Measurements from ENCODE around the gene CXXC4.

Gene CXXC4

DNA sequence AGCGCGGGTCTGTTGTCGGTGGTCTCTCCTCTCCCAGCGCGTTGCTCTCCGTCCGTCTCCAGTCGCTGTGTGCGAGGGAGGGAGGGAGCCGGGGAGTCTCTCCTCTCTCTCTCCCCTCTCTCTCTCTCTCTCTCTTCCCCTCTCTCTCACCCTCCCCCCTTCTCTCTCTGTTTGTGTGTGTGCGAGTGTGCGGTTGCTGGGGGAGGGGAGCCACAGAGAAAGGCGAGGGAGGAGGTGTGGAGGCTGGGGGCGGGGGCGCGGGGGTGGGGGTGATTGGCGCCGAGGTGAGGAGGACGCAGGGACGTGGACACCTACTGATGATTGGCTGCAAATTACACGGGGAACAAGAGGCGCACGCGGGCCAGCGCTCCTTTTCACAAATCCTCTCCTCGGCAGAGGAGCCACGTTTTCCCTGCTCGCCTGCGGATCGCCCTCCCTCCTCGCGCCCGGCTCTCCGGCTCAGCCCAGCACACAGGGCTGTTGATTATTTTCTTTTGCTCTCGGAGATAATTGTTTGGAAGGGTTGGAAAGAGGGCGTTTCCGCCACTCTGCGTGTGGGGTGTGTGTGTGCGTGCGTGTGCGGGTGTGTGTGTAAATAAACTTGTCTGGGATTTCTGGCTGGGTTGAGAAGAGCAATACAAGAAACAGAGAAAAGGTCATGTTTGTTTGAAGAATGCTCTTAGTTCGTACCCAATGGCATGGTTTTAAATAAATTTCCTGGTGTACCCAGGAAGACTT, at the start of gene CXXC4:
TSS of gene CXXC4 (minus strand) at position 73 of the 738 bp plus-strand sequence. CDS start 3,092 bp downstream, outside the sequence.
- peak; percentile 76 to 87 for DNase-seq

DNA sequence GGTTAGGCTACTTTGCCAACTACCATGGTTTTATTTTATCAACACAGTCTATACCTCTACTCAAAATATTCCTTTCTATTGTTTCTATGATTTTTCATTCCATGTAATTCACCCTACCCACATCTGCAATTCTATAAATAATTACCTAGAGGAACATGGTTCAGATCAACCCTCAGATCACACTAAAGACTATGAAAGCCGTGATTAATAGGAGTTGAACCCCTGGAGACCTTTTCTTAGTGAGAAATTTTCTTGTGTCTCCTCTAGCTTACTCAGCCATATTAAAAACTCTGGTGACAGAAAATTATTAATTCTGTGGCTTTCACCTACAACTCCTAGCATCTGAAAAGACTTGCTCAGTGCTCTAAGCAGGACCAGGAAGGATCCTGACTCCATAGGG, 38.5 kb upstream of the CXXC4 start:
- no peak for DNase-seq

DNA sequence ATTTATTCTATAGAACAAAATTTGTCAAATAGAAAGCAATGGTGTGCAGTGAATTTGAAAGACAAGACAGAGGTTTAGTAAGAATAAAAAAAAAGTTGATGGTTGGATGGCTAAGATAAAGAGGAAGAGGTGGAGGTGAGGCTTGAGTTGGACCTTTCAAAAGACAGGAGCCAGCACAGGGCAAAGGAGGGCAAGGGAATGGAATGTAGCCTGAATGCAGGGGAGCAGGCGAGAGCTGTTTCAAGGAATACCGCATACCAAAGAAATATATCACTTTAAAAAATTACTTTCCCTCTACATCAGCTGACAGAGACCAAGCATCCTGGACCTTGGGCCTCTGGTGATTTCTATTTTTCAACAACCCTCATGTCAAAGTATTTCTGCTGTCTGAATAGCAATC, 38.0 kb upstream of the CXXC4 start:
- no peak for DNase-seq

DNA sequence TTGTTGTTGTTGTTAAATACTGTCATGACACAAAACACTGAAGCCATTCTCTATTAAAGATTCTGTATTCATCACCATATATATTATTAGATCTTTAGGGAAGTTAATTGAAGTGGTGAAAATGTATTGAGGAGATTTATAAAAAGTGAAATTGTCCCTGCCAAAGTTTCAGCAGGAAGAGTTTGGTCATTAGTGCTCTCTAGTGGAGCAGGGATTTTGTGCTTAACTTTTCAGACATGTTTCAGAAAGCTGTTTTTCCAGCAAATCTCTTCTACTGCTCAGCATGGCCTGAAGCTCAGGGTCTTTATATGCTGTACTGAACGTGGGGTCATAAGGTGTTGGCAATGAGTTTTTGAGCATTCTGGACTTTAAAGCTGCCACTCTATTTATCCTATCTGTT, 36.7 kb upstream of the CXXC4 start:
- peak in 1 of 2 donors; percentile 43 for DNase-seq

DNA sequence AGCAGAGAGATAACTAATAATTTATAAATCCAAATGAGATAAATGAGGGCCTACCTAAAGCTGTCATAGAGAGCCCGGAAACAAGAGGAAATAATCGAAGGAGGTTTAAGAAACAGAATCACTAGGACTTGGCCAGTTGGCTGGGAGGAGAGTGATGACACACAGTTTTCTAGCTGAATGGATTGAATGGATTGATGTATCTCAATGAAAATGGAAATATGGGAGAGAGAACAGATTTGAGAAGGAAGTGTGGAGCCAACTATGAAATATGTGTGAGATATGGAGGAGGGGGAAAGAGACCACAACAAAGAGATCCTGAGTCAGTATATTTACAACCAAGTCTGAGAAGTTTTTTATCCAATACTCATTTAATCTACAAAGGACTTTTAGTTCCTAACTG, 35.7 kb upstream of the CXXC4 start:
- DNase-seq = no peak

DNA sequence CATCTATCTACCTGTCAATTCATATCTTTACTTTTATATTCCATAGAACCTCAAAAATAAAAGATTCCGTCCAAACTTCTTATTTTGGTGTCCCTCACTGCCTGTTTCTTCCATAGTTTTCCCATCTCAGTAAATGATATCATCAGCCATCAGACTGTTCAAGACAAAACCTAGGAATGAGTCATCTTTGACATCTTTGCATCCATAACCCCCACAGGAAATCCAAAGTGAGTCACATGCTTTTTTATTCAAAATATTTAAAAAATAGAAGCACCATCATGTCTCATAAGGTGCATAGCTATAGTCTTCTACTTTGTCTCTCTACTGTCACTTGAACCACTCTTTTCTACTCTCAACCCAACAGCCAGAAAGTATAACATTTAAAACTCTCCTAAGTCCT, 29.9 kb upstream of the CXXC4 start:
- no peak for DNase-seq

DNA sequence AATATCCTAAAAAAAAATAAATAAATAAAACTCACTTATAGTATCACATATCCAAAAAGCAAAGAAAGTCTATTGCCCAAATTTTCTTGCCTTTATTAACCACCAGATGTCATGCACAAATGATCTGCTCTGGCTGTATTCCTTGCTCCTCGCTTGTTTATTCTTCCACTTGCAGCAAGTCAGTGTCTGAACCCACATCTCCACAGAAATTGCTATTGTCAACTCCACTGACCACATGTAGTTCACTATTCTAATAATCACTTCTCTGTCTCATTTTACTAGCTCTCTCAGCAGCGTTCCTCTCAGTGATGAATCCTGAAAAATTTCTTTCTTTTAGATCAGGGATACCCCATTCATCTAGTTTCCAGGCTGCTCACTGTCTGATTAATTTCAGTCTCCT, 29.3 kb upstream of the CXXC4 start:
- peak in 1 of 2 donors; percentile 24 for DNase-seq

DNA sequence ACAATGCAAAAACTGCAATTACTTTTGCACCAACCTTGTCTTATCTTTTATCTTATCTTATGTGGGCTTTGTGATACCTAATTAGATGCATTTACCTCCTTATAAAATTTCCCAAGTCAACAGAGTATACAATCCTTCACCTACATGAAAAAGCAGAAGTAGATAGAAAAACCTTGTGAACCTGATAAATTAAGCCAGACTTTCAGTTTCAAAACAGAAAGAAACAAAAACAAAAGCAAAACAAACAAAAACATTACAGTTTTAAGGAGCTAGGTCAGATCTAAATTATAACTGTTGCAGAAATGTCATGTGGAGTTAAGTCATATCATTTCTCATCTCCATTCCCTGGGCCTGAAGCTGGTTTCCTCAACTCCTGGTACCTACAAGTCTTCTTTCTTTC, 24.9 kb upstream of the CXXC4 start:
- DNase-seq = no peak

DNA sequence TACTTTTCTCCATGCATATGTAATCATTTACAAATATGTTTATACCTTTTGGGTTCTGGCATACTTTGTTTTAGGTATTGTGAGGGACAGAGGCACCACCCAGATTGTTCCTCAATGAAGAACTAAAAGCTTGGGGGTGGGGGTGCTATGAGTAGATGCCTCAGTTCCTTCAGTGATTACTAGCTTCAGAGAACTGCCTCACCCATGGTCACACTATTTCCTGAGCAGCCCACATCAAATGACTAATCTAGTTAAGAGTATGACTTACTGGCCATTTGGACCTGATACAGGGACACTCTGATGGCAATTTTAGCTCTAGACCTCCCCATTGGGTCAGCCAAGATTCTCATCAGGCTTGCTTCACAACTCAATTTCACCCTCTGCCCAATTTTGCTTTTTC, 22.2 kb upstream of the CXXC4 start:
- no peak for DNase-seq

DNA sequence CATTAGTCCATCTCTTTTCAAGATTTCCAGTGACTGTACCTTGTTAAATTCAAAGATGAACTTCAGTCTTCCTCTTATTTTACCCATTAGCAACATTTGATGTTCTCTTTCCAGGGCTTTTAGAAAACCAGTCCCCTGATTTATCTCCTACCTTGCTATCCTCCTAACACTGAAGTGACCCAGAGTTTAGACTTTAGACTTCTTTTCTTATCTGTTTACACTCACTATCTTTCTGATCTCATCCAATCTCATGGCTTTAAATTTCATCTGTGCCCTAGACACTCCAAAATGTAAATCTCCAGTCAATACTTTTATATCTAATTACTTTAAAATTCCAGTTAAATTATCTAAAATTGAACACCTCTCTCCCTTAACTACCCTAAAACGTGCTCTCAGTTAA, 13.5 kb upstream of the CXXC4 start:
- DNase-seq = no peak

DNA sequence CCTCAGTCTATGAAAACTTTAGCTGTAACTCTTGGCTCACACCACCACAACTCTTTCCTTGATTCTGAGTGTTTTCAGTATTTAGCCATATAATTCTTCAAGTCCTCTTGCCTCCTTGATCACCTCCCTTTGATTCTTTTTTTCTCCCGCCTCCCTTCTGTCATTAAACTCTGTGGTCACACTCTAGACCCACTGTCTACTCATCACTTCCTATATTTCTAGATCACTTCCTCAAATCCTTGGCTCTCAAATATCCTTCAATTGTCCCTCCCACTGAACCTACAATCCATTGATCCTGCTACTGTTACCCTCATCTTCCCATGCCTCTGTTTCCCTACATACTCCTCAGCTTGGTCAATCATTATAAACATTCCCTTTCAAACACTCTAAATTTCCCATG, 12.4 kb upstream of the CXXC4 start:
- no peak for DNase-seq

DNA sequence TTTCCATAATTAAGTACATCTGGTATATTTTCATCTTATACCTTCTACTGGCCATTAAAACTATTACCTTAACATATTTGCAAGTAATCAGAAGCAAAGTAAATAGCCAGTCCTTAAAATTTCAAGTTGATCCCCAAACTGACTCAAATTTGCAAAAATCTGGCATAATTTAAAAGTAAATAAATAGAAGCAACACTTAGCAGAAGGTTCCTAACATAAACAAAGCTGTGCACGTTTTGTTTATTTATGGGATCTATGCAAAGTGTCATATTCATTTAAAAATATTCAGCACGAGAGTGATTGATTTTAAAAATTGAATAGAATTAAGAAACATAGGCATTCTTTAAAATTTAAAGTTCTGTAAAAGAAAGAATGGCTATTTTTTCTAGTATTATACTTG, 9.8 kb upstream of the CXXC4 start:
- no peak for DNase-seq

DNA sequence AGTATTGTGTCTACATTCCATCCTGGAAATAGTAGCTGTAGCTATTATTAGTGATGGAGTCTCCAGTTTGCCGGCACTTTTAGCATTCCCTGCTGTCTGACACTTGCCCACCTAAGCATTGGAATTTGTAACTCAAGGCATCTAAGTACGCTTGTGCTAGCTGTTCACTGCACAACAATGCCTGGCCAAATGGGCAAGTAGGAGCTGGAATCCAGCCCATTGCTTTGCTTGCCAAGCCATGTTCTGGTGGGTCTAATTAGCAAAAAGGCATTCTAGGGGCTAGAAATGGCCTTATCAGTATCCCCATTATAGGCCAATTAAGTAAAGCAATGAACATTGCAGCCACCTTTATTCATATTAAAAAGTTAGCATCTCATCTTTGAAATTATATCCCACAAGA, 7.8 kb upstream of the CXXC4 start:
- no peak for DNase-seq

DNA sequence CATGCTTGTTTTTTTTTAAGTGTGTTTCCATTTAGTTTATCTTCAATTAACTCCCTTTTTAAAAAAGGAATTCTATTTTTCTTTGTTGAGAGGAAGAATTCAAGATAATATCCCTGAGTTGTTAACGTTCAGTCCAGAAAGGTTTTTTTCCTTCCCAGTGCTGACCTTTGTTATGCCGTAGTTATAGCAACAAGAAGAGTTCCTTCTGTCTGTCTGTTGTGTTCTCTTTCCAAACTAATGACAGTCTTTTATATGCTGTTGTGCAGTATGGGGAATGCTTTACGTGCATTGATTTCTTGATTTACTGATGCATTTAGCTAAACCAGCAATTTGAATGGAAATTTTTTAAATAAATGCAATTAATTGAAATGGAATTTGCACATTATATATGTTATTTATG, 6.6 kb upstream of the CXXC4 start:
- no peak for DNase-seq

DNA sequence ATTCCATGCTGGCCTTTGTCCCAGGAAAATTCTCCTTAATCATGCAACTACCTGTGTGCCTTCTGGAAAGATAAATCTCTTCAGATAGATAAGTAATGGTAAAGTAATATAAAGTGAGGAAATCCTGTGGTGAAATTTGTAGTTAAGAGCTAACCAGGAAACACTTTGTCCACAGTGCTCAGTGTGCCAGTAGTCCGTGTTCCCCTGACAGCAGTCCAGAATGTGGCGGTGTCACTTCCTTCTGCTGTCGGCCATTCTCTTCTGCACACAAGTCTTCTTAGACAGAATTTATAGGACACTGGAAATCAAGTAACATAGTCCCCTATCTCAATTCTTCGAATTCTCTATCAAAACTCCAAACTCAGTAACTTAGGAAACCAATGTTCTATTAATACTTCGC, 5.7 kb upstream of the CXXC4 start:
- no peak for DNase-seq

DNA sequence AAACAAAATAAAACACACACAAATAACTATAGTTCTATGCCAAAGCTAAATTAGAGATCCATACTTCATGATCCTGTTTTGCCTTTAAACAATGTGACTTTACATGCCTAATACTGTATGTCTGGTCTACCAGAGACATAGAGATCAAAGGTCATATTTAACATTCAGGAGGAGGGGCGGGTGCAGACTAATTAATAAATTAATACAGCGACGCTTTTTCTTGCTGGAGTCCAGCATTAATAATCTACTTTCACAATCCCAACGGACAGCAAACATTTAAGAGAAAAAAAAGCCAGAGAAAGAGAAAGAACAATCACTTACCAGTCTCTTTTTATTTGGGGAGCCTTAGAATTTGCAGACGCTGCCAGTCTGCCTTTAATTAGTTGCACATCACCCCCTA, 509 bp downstream of the CXXC4 start:
- peak in 1 of 2 donors; percentile 36 for DNase-seq

DNA sequence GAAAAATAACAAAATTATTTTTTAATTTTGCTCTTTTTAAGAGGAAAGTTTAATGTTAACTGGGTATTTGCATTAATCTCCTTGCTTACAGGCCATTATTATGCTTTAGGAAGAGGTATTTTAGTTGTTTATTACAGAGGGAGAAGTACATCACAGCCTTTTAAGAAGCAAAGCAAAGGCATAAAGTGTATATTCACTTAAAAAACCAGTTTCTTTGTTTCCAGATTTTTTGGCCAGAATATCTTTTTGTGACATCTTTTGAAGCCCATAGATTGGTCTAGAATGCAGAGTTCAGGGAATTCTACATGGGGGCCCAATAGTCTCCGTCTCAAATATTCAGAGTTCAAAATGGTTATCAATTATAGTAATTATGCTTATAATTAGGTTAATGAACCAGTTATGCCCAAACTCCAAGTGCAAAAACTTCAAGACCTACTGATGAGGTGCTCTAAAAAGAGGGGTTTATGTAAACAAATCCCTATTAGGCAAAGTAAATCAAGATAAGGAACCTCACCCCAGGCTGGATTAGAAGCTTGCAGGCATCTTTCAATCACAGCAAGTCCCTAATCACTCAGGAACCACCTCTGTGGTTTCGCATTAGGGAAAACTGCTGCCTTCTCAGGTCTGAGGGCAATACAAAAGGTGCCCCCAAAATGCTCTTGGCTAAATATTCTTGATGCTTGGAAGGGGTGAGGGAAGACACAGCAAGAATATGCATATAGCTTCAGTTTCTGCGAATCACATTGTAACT, 1.4 kb downstream of the CXXC4 start:
- DNase-seq = peak; percentile 20 to 48

DNA sequence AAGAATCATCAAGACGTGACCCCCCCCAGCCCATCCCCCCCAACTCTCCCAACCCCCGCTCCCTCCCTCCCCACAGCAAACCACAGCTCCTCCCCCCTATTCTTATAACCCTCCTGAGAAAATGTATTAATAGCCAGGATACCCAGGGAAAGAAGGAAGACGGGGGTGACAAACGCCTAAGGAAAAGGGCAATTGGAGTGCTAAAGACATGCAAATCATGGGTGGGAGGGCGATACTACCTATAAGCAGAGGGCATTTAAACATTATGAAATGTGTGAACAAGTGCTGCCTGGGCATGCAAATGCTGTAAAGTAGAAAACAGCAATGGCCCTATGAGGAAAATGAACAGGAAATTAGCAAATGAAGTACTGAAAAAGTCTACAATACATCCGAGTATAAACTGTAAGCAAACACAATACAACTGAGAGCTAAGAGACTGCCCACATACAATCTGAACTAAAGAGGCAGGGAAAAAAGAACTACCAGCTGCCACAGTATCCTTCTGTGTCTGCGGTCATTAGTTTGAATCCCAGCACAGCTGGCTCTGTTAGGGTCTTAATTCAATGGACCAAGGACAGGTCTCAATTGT, 2.4 kb downstream of the CXXC4 start:
- DNase-seq = peak in 1 of 2 donors; percentile 32

DNA sequence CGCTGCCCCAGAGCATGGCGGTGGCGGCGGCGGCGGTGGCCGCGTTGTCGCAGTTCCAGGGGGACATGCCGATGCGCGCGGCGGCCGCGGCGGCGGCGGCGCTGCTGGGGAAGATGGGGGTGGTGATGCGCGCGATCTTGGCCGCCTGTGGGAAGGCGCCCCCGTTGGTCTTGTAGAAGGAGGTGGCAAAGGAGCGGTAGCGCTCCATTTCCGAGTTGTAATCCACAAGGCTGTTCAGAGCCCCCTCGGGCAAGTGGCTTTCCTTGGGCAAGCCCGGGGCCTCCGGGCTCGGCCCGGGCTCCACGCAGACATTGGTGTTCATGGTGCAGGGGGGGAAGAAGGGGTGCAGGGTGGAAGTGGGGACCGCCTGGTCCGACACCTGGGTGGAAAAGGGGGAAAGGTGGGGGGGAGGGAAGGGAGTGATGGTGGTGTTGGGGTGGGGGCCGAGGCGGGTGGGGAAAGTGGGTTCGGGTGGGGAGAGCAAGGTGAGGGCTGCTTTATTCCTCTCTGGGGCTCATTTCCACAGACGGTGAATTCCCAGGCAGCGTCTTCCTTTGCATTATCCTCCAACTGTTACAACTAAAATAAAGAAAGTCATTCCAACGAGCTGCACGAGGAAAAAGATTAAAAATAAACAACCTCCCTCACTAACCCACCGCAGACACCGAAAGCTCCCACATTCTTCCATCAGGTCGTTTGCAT, 3.1 kb downstream of the CXXC4 start:
- peak; percentile 20 to 62 for DNase-seq

DNA sequence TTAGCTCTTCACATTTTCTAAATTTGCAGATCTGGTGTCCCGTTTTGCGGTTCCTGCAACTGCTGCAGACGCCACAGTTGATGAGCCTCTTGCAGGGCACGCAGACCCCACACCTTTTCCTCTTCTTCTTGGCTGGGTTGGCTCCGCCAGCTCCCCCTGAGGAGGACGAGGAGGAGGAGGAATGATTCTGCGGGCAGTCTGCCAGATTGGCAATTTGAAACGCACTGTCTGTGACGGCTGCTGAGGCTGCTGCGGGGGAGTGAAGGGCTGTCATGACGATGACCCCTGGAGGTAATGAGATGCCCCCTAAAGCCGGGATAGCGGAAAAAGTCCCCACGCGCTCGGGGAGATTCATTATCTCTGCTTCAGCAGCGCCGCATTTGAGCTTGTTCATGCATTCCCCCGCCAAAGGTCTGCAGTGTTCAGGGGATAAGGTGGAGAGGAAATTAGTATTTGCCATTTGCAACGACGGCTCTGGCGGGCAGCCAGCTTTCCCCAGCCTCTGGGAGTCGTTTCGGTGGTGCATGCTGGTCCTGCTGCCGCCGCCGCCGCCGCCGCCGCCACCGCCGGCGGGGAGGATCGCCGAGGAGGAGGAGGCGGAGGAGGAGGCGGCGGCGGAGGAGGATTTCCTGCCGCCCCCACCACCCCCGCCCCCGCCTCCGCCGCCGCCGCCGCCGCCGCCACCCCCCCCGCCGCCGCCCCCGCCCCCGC, 3.8 kb downstream of the CXXC4 start:
- peak in 1 of 2 donors; percentile 62 for DNase-seq

DNA sequence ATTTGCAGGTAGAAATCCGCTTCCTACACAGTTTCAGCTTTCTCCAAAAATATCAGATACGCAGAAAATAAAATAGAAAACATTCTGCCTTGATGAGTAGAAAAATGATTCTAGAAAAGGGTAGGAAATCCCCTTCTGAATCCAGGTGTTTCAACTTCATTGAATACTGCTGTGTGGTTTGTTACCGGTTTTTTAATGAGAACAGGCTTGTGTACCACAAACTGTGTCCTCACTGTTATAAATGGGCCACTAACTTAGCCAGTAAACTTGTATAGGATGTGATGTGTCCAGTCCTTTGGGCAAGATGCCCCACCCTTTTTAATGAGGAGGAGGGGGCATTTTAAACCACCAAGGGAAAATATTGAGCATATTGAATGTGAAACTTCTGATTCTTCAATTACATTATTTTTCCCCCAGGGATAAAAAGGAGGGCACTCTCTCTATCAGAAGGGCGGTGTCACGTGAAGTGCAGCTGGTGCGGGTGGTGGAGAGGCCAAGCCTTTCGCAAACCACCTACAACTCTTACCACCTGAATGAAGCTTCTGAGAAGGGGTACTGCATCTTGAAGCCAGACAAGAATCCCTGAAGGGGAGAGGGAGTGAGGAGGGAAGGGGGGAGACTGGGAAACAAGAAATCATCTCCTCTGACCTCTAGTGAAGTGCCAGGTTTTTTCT, 4.5 kb downstream of the CXXC4 start:
- DNase-seq = peak; percentile 45 to 50

DNA sequence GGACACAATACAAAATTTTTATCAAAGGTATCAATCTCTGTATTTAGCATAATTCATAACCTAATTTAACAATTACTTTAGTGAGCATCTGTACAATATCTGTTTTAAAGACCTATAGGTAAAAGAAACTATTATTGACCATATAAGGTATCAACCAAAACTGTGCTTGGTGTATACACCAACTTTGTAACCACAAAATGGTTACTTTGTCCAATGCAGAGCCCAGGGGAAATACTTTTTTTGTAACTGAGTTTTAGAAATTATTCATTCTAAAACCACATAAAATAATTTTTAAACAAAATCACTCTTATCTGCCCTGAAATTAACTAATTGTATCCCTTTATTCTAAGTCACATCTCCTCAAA, 5.0 kb downstream of the CXXC4 start:
- DNase-seq = no peak
